ENCODE data around the gene DNAJC4. TPM values are rescaled to one million over a fixed set of nuclear protein-coding genes. Genes with fewer than 3 reads are reported as not detected.

DNAJC4 gene
- polyA plus RNA-seq, 3 donors = 56.1 to 76.7 (median 63.6) TPM

GRCh38 chr11:64250415-64251015 lies 20.2 kb downstream of the DNAJC4 start:
- DNase-seq (ENCODE audit: extremely low read depth in 1 of 11, low read depth in 9 of 11, low spot score in 4 of 11) = no peak

GRCh38 chr11:64251016-64251752 lies 20.8 kb downstream of the DNAJC4 start, which contains the start of gene PLCB3:
TSS of gene PLCB3 (plus strand) at chr11:64251530. CDS start at chr11:64251650, 120 bp downstream.
- no peak for DNase-seq (ENCODE audit: extremely low read depth in 1 of 11, low read depth in 9 of 11, low spot score in 4 of 11)

DNA sequence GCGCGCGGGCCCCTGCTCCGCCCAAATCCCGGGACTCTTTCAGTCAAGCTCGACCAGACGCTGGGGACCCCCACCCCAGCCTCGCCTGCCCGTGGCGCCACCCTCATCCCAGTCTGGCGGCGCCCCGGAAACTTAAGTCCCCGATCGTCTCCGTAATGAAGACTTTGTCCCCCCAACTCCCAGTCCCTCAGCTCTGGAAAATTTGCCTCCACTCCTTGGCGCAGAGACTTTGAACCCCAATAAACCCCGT lies 21.3 kb downstream of the DNAJC4 start:
- no peak for DNase-seq (ENCODE audit: extremely low read depth in 1 of 11, low read depth in 9 of 11, low spot score in 4 of 11)

- DNase-seq (ENCODE audit: extremely low read depth in 1 of 11, low read depth in 9 of 11, low spot score in 4 of 11) = no peak
Measured at GRCh38 chr11:64252003-64252872, 21.9 kb downstream of the DNAJC4 start.

DNA sequence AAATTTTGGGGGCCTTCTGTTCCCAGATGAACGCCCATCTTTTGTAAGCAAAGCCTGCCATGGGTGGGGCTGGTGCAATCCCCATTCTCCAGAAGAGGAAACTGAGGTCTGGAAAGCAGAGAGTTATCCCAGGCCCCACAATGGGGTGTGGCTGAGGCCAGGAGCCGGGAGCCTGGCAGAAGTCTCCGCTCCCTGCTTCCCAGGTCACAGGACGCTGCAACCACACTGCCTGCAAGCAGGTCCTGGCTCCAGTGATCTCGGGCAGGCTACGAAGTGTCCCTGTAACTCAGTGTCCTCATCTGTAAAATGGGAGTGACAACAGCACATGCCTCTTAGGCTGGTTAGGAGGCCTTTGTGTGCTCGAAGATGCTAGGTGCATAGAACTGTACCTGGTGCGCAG lies 22.7 kb downstream of the DNAJC4 start:
- no peak for DNase-seq (ENCODE audit: extremely low read depth in 1 of 11, low read depth in 9 of 11, low spot score in 4 of 11)

DNA sequence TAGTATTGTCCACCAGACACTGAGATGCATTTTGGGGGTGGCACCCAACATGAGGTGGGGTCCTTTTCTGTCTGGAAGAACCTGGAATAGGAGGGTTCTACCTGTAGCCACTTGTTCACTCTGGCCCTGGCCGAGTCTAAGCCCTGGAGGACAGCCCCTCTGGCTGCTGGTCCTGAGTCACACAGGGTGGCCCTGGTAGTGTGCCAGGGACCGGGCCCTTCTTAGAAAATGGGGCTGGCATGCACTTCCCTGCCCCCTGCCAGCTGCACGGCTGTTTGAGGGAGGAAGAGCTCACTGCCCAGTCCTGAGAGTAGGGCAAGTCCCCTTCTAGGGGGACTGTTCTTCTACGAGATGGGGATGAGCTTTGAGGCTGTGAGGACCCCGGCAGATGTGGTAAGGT lies 23.1 kb downstream of the DNAJC4 start:
- no peak for DNase-seq (ENCODE audit: extremely low read depth in 1 of 11, low read depth in 9 of 11, low spot score in 4 of 11)

- no peak for DNase-seq (ENCODE audit: extremely low read depth in 1 of 11, low read depth in 9 of 11, low spot score in 4 of 11)
Measured at GRCh38 chr11:64254326-64254725, 24.0 kb downstream of the DNAJC4 start.

- no peak for DNase-seq (ENCODE audit: extremely low read depth in 1 of 11, low read depth in 9 of 11, low spot score in 4 of 11)
Measured at GRCh38 chr11:64255135-64256128, 25.1 kb downstream of the DNAJC4 start.

GRCh38 chr11:64256300-64256699 lies 26.0 kb downstream of the DNAJC4 start:
- no peak for DNase-seq (ENCODE audit: extremely low read depth in 1 of 11, low read depth in 9 of 11, low spot score in 4 of 11)

GRCh38 chr11:64258356-64258755 lies 28.0 kb downstream of the DNAJC4 start:
- no peak for DNase-seq (ENCODE audit: extremely low read depth in 1 of 11, low read depth in 9 of 11, low spot score in 4 of 11)

DNA sequence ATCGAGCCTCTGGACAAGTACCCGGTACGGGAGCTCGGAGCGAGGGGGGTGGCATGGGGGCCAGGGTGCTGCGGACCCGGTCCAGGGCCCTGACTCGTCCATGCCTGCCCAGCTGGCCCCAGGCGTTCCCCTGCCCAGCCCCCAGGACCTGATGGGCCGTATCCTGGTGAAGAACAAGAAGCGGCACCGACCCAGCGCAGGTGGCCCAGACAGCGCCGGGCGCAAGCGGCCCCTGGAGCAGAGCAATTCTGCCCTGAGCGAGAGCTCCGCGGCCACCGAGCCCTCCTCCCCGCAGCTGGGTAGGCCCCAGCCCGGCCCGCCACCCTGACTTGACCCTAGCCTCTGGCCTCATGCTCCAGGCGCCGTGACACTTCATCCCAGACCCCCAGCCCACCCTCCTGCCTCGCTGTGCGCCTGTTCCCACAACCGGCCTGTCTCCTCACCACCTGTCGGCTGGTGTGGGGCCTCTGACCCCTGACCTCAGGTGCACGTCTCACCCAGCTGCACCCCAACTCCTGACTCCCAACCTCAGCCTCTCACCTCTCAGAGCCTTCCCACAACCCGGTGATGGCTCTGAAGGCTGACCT lies 28.7 kb downstream of the DNAJC4 start:
- DNase-seq (ENCODE audit: extremely low read depth in 1 of 11, low read depth in 9 of 11, low spot score in 4 of 11) = no peak

DNA sequence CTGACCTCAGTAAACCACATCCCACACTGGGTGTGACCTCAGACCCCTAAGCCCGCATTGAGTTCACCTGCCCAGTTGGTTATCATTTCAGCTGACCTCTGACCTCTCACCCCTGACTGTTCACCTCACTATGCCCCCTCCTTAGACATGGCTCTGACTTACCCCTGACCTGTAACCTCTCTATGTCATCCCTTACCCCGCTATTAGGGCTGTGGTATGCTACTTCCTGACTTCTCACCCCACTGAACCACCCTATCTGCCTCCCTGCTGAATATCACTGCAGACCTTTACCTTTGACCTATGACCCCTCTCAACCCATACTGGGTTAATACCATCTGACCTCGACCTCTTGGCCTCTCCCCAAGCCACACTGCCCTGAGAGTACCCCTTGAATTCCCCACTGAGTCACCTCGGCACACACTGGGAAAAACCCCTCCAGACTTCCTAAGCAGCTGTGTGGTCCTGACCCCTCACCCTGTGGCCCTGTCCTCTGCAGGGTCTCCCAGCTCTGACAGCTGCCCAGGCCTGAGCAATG lies 29.3 kb downstream of the DNAJC4 start:
- no peak for DNase-seq (ENCODE audit: extremely low read depth in 1 of 11, low read depth in 9 of 11, low spot score in 4 of 11)

GRCh38 chr11:64260147-64260708 lies 29.9 kb downstream of the DNAJC4 start:
- no peak for DNase-seq (ENCODE audit: extremely low read depth in 1 of 11, low read depth in 9 of 11, low spot score in 4 of 11)

GRCh38 chr11:64261556-64262080 lies 31.3 kb downstream of the DNAJC4 start:
- DNase-seq (ENCODE audit: extremely low read depth in 1 of 11, low read depth in 9 of 11, low spot score in 4 of 11) = no peak

DNA sequence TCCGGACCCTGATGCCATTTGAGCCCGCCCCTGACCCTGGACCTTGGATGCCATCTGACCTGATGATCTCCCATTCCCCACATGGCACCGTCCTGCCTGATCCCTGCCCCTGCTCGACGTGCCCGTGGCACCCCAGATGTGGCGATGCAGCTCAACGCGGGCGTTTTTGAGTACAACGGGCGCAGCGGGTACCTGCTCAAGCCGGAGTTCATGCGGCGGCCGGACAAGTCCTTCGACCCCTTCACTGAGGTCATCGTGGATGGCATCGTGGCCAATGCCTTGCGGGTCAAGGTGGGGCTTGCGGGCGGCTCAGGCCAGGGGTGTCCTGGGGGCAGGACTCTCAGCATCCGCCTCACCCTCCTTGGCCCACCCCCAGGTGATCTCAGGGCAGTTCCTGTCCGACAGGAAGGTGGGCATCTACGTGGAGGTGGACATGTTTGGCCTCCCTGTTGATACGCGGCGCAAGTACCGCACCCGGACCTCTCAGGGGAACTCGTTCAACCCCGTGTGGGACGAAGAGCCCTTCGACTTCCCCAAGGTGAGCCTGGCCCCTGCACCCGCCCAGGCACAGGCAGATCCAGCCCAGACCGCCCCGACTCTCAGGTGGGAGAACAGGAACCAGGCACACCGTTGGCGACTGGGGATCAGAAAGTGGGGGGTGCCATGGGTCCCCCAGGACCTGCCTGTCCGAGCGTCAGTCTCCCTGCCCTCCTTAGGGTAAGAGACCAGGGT lies 32.1 kb downstream of the DNAJC4 start:
- no peak for DNase-seq (ENCODE audit: extremely low read depth in 1 of 11, low read depth in 9 of 11, low spot score in 4 of 11)

GRCh38 chr11:64263021-64263946 lies 32.9 kb downstream of the DNAJC4 start:
- no peak for DNase-seq (ENCODE audit: extremely low read depth in 1 of 11, low read depth in 9 of 11, low spot score in 4 of 11)

Measured in renal cortex interstitium (tissue), 11 donors.